IPS-15b (cell line): ENCODE data around the gene TEX2.

Experiments used
- H3K27me3 ChIP-seq: one replicate; pipeline ENCODE4 v1.6.1; 2013; ENCODE audit warnings: low read length; ENCODE audit not compliant: control insufficient read depth, insufficient read depth
- H3K36me3 ChIP-seq: one replicate; pipeline ENCODE4 v1.6.1; 2013; ENCODE audit warnings: low read length; ENCODE audit not compliant: control insufficient read depth, insufficient read depth
- H3K4me1 ChIP-seq: one replicate; pipeline ENCODE4 v1.6.1; 2013; ENCODE audit warnings: mild to moderate bottlenecking, low read length; ENCODE audit not compliant: control insufficient read depth, insufficient read depth
- H3K4me3 ChIP-seq: one replicate; pipeline ENCODE4 v1.5.1; 2013; ENCODE audit warnings: low read depth, low read length
- H3K9ac ChIP-seq: one replicate; pipeline ENCODE4 v1.6.1; 2013; ENCODE audit warnings: low read depth, mild to moderate bottlenecking, low read length
- H3K9me3 ChIP-seq: one replicate; pipeline ENCODE4 v1.6.1; 2013; ENCODE audit warnings: mild to moderate bottlenecking, low read length; ENCODE audit not compliant: control insufficient read depth, insufficient read depth

Gene TEX2

DNA sequence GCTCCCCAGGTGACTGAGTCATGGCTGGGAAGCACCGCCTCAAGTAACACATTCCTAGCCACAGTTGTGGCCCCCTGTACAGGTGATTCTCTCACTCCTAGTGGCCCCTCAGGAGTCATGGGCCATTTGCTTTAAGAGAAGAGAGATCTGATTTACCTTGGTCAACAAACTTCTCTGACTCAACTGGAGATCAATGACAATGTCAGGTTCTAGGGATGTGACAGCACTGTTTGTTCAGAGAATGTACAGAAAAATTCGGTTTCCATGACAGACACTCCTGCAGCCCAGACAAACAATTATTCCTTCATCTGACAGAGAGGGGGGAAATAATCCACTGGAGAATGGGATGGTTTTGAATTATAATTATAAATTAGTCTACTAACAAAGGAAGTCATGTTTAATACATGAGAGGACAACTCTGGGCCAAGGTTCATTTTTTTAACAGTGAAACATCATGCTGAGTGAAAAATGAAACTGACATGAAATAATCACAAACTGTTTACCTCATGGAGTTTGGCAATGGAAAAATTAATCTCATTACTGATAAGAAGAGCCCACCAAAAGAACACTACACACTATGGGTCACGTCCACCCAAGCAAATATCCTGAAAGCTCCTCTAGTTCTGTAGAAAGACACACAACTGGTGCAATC, 142.8 kb downstream of the TEX2 start:
- Histone ChIP-seq H3K4me3 (no peak overlapping the region), H3K9me3 (no peaks in the 10 kb centered on the region), H3K36me3 (no peaks in the 10 kb centered on the region), H3K27me3 (no peaks in the 10 kb centered on the region), H3K9ac (no peak overlapping the region), H3K4me1 (no peaks in the 10 kb centered on the region)

DNA sequence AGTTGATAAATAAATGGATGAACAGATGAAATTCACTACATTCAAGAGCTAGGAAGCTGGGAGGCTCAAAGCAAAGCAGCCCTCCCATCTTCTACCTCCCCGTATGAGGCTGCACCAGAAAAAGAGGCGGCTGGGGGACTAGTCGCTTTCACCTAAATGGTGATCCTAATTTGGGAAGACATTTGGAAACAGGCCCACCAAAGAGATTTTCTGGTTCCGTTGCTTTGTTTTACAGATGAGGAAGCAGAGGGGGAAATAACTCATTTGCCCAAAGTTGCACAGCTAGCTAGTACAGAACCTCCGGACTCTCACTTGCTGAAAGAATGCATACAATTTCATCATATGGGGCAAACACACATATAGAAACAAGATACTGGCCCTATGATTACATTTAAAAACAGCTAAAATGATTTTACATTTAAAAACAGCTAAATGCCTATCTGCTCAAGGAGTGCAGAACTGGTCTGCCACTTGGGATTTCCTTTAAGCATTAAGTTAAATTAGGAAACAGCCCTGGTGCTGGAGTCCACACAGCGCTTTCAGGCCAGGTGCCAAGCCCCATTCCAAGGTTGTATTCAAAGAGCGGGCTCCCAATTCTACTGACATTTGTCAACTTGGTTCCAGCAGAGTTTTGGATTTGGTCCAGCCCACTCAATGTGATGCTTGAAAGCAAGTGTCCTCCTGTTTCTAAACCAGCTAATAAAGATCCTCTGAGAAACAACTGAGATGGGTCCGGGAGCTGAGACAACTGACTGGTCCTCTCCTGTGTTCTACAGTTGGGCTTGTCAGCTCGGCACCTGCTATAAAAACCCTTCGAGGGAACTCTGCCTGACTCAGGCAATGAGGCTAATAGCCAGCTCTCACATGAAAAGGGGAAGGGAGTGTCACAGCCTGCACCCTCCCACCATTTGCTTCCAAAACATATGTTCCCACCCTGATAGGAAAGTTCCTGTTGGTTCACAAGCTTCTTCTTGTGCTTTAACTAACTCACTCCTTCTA, 144.8 kb downstream of the TEX2 start:
- no peak overlapping the region for H3K4me3 ChIP-seq
- H3K9me3 ChIP-seq, result no peaks in the 10 kb centered on the region
- no peak overlapping the region for H3K9ac ChIP-seq
- H3K36me3 ChIP-seq, result no peaks in the 10 kb centered on the region
- H3K4me1 ChIP-seq, result no peaks in the 10 kb centered on the region
- no peaks in the 10 kb centered on the region for H3K27me3 ChIP-seq

DNA sequence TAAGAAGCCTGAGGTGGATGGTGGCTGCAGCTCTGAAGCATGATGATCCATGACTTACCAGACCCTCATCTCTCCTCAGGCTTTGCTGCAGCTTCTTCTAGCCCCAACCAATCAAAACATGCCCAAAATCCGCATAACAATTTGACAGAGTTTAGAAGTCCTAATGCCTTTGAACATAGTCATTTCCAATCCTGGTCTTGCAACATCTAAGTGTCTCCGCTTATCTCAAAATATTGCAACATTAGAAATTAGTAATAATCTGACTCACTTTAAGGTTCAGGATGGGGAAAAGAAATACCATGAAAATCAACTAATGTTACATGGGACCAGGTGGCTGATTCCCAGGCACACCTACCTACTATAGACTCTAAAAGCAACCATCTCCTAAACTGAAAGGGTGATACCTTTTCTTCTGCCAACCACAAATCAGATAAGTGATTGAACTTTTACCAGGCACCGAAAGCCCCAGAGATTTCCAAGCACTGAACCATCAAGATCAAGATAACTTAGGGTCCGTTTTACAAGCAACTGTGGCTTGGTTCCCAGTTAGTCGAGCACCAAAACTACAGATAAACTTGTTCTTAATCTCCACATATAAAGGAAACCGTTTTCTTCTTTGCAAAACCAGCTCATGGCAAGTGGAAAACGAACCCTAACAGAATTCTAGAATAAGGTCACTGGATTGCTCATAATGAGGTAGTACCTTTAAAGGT, 147.1 kb downstream of the TEX2 start:
- H3K36me3 ChIP-seq, result no peaks in the 10 kb centered on the region
- no peak overlapping the region for H3K4me3 ChIP-seq
- H3K27me3 ChIP-seq, result no peaks in the 10 kb centered on the region
- H3K9me3 ChIP-seq, result no peaks in the 10 kb centered on the region
- H3K9ac ChIP-seq, result no peak overlapping the region
- no peaks in the 10 kb centered on the region for H3K4me1 ChIP-seq

DNA sequence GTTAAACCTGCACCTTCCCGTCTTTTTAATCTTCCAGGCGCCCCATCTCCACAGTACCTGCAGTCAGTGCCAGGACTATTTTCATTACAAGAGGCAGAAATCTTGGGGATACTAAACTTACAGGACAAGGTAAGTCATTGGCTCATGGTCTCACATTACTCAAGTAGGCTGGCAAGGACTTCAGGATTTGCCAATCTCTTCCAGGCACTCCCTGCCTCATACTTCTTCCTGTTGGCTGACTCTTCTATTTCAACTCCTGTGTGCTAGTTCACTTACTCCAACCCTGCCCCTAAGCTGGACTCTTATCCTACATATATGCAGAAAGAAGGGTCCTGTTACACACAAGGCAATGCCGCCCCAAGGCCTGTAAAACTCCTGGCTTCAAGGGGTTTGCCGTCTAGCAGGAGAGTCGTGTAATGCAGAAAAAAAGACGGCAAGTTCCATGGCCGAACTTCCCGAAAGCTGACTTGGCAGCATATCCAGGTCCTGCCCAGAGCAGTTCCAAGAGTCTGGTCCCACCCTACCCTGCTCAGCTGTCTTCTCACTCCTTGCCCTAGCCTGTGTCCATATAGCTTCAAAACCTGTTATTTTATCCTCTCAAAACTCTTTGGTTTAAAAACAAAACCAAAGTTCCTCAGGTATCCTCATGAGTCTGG, 147.9 kb downstream of the TEX2 start:
- H3K9ac ChIP-seq, result no peak overlapping the region

DNA sequence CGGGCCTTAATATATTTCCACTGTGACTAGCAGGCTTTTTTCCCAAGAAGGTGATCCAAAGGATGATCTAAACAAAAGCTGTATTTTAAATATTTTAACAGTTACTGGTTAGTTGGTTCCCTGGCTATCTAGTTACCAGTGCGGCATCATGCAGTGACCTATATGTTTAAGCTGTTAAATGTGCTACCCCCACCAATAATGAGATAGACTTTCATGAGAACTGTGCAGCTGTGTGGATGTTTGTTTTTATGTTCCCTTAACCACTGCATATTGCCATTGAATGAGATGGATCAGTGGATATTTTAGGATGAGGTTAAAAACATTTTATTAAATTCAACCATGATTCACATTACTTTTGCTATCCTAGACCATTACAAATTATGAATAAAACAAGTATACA, 150.1 kb downstream of the TEX2 start:
- H3K9me3 ChIP-seq, result no peaks in the 10 kb centered on the region
- no peak overlapping the region for H3K9ac ChIP-seq
- H3K27me3 ChIP-seq, result no peaks in the 10 kb centered on the region
- no peaks in the 10 kb centered on the region for H3K36me3 ChIP-seq
- H3K4me3 ChIP-seq, result no peak overlapping the region
- no peaks in the 10 kb centered on the region for H3K4me1 ChIP-seq

More for the DNA sequence above, 147.9 kb downstream of the TEX2 start:
- H3K9me3 ChIP-seq, result no peaks in the 10 kb centered on the region
- no peak overlapping the region for H3K4me3 ChIP-seq
- H3K4me1 ChIP-seq, result no peaks in the 10 kb centered on the region
- H3K36me3 ChIP-seq, result no peaks in the 10 kb centered on the region
- H3K27me3 ChIP-seq, result no peaks in the 10 kb centered on the region

DNA sequence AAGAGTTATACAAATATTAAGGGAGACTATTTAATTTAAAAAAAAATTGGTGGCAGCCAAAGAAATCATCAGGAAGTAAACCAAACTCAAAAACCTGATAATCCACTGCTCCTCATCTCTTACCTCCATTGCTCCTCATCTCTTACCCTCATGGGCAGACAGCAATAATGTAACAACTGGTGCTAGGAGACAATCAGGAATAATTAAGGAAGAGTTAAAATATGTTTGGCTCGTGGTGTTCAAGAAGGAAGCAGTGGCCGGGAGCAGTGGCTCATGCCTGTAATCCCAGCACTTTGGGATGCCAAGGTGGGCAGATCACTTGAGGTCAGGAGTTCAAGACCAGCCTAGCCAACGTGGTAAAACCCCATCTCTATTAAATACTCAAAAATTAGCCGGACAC, 151.2 kb downstream of the TEX2 start:
- Histone ChIP-seq H3K9ac (no peak overlapping the region), H3K4me3 (no peak overlapping the region), H3K36me3 (no peaks in the 10 kb centered on the region), H3K27me3 (no peaks in the 10 kb centered on the region), H3K9me3 (no peaks in the 10 kb centered on the region), H3K4me1 (no peaks in the 10 kb centered on the region)

DNA sequence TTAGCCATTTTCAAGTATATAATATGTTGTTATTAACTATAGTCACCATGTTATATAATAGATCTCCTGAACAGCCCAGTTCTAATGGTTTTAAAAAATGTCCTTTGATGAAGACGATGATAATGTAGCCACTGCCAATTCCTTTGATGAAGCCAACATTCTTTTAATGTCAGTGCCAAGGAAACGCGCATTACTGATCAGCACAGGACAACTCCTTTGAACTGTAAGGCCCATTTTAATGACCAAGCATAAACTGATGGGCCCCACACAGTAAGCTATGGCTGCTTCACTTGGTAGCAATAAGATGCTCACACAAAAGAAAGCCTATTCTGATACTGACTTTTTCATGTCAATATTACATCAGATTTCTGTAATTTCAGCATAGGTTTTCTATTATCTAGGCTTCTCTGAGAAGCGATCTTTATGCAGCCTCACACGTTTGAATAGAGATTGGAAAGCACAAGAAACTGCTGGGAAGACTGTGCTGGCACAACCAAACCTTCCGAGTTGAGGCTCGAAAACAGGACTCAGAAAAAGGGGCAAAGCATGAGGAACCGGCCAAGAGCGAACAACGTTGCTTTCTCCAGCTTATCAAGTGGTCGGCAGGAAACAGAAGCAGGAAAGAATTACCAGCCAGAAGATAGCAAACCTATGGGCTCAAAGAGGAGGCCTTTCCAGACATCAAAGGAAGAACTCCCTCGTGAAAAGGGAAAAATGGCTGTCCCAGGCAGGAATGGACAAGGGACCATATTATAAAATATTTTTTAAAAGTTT, 152.5 kb downstream of the TEX2 start:
- Histone ChIP-seq H3K36me3 (no peaks in the 10 kb centered on the region), H3K27me3 (no peaks in the 10 kb centered on the region), H3K9me3 (no peaks in the 10 kb centered on the region), H3K9ac (no peak overlapping the region), H3K4me1 (no peaks in the 10 kb centered on the region), H3K4me3 (no peak overlapping the region)

DNA sequence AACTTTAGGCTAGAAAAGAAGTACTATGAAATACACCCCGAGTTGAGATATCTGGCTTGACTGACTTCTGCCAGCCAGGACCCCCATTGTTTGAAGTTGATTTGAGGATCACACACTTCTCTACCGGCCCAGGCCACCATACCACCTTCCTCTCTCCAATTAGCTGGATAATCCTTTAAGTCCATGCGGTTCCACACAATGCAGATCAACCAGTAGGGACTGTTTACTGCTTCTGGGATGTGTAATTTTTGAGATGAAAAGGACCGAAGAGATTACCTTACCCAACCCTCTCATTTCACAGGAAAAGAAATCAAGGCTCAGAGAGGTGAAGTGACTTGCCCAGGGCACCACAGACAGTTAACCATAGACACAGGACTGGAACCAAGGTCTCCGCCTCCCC, 153.7 kb downstream of the TEX2 start:
- Histone ChIP-seq H3K4me3 (no peak overlapping the region), H3K36me3 (no peaks in the 10 kb centered on the region), H3K9ac (no peak overlapping the region), H3K9me3 (no peaks in the 10 kb centered on the region), H3K4me1 (no peaks in the 10 kb centered on the region), H3K27me3 (no peaks in the 10 kb centered on the region)

DNA sequence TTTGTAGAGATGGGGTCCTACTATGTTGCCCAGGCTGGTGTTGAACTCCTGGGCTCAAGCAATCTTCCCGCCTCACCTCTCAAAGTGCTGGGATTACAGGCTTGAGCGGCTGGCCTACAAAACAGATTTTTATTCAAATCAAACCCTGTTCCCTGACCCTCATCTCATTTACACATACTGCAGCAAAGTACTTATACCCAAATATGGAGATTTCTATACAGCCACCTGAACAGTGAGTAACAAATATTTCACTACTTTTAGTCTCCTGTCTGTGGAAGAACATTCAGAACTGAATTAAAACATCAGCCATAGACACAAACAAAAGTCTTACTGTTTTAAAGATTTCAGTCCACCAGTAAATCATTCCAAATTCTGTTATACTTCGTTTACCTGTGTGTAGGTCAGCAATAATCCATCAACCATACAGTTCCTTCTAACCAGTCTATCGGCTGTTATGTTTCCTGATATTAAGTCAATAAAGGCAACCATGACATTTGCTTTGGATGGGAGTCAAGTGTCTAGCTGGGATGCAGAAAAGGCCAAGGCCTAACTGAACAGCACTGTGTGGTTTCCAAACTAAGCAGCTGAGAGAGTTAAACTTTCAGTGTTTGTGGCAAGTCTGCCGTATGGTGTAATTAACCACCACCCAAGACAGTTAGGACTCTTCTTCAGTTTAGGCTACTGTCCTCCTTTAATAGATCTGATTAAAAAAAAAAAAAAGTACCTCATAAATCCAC, 155.4 kb downstream of the TEX2 start:
- Histone ChIP-seq H3K27me3 (no peaks in the 10 kb centered on the region), H3K4me1 (no peaks in the 10 kb centered on the region), H3K4me3 (no peak overlapping the region), H3K9me3 (no peaks in the 10 kb centered on the region), H3K9ac (no peak overlapping the region), H3K36me3 (no peaks in the 10 kb centered on the region)

DNA sequence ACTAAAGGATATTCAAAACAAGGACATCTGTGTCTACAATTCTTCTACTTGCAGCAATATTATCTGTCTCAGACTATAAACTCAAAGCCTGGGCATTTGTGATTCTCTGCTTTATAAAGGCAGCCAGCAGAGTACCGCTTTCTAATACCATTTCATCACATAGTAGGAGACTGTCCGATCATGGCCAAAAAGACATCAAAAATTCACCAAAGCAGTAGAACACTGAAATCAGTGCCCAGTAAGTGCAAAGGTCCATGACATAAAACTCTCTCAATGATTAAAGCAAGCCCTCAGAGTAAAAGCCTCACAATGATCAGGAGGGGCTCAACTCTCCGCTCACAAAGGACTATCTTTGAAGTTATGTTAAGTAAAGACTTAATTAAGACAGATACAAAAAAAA, 156.1 kb downstream of the TEX2 start:
- Histone ChIP-seq H3K4me1 (no peaks in the 10 kb centered on the region), H3K36me3 (no peaks in the 10 kb centered on the region), H3K9ac (no peak overlapping the region), H3K9me3 (no peaks in the 10 kb centered on the region), H3K27me3 (no peaks in the 10 kb centered on the region), H3K4me3 (no peak overlapping the region)
